Smooth muscle cell (in vitro differentiated cells): Measurements from ENCODE around the gene SLC11A2. TPM values are rescaled to one million over a fixed set of nuclear protein-coding genes. Genes with fewer than 3 reads are reported as not detected.

Experiments
- DNase-seq: peaks from one replicate; lab custom pipeline; 2025; ENCODE audit not compliant: unreplicated experiment; lab: John Stamatoyannopoulos, UW
- H2AFZ ChIP-seq: fragments of 200-600 bp; sonication (generic); 2 replicates; pipeline ENCODE4 v1.6.0; 2016; ENCODE audit warnings: antibody characterized with exemption, low read depth, mild to moderate bottlenecking
- H3F3A ChIP-seq: fragments of 200-600 bp; sonication (generic); 2 replicates; pipeline ENCODE4 v1.6.0; 2017; ENCODE audit warnings: antibody characterized with exemption, low read depth
- H3K27ac ChIP-seq: fragments of 200-600 bp; sonication (generic); 2 replicates; pipeline ENCODE4 v1.5.1; 2016; ENCODE audit warnings: low read depth, mild to moderate bottlenecking
- H3K27me3 ChIP-seq: fragments of 200-600 bp; sonication (generic); 2 replicates; pipeline ENCODE4 v1.6.1; 2016; ENCODE audit warnings: low read depth, mild to moderate bottlenecking
- H3K36me3 ChIP-seq: fragments of 200-600 bp; sonication (generic); 2 replicates; pipeline ENCODE4 v1.5.1; 2016; ENCODE audit warnings: low read depth
- H3K4me1 ChIP-seq: fragments of 200-600 bp; sonication (generic); 2 replicates; pipeline ENCODE4 v1.5.1; 2016; ENCODE audit warnings: low read depth
- H3K4me2 ChIP-seq: fragments of 200-600 bp; sonication (generic); 2 replicates; pipeline ENCODE4 v1.6.0; 2016; ENCODE audit warnings: mild to moderate bottlenecking
- H3K4me3 ChIP-seq: fragments of 200-600 bp; sonication (generic); 2 replicates; pipeline ENCODE4 v1.5.1; 2016; ENCODE audit warnings: mild to moderate bottlenecking
- H3K79me2 ChIP-seq: fragments of 200-600 bp; sonication (generic); 2 replicates; pipeline ENCODE4 v1.6.0; 2016; ENCODE audit warnings: low read depth, mild to moderate bottlenecking
- H3K9ac ChIP-seq: fragments of 200-600 bp; sonication (generic); 2 replicates; pipeline ENCODE4 v1.6.0; 2016; ENCODE audit warnings: low read depth
- H3K9me3 ChIP-seq: fragments of 200-600 bp; sonication (generic); replicated peaks from 2 replicates; pipeline ENCODE4 v1.5.1; 2016; ENCODE audit warnings: low read depth
- H4K20me1 ChIP-seq: fragments of 200-600 bp; sonication (generic); 2 replicates; pipeline ENCODE4 v1.6.0; 2016; ENCODE audit warnings: low read depth
- CTCF ChIP-seq: fragments of 200-600 bp; sonication (generic); IDR thresholded peaks from 2 replicates; pipeline ENCODE4 v1.5.1; 2017; ENCODE audit warnings: borderline replicate concordance, mild to moderate bottlenecking, antibody characterized with exemption; ENCODE audit not compliant: insufficient read depth, poor library complexity, severe bottlenecking
- WGBS: methylation state at CpG from one replicate; pipeline ENCODE4 v1.1.7; 2016; ENCODE audit warnings: low lambda C conversion rate; 5-methylcytosine and 5-hydroxymethylcytosine counted together
- polyA plus RNA-seq: library from polyadenylated mRNA; unstranded; fragments of >200 nt; fragmentation: Nextera tagmentation; extraction: Ambion mirVana; gene quantifications from 2 replicates; pipeline ENCODE4 v1.2.1, GENCODE V29; 2016
- total RNA-seq: library from RNA; depleted of rRNA; stranded (reverse); fragments of >200 nt; gene quantifications from 2 replicates; pipeline ENCODE4 v1.2.3, GENCODE V29; 2014

SLC11A2 gene
- total and polyA plus RNA-seq, 2 experiments from 2014 or later = 26.5 to 31.3 TPM

- peak overlapping the region; percentile 20 for H3K9ac ChIP-seq
- H3K4me1 ChIP-seq = no peaks in the 10 kb centered on the region
- H3K4me2 ChIP-seq = peak overlapping the region; percentile 42
- peaks cover 15% of the 10 kb centered on the region for H4K20me1 ChIP-seq
- peak overlapping the region; percentile 76 for H3K27ac ChIP-seq
- H3F3A ChIP-seq = peaks cover 21% of the 10 kb centered on the region
- DNase-seq = no peak
- no peaks in the 10 kb centered on the region for H3K27me3 ChIP-seq
- peaks cover 10% of the 10 kb centered on the region for H3K36me3 ChIP-seq
- H3K4me3 ChIP-seq = no peak overlapping the region
- no peaks in the 10 kb centered on the region for H3K9me3 ChIP-seq
- 33% methylated on average over 3 of the region's 3 CpGs for WGBS
- TF ChIP-seq CTCF = no peak
- peaks cover 23% of the 10 kb centered on the region for H3K79me2 ChIP-seq
- no peak overlapping the region for H2AFZ ChIP-seq
Observed at GRCh38 chr12:51070004-51070403, 43.8 kb upstream of the SLC11A2 start.

- Histone ChIP-seq H3K9ac (no peak overlapping the region), H3K9me3 (no peaks in the 10 kb centered on the region), H3K36me3 (peaks cover 10% of the 10 kb centered on the region), H3K79me2 (peaks cover 8% of the 10 kb centered on the region), H3F3A (peaks cover 21% of the 10 kb centered on the region), H3K4me1 (no peaks in the 10 kb centered on the region), H3K27me3 (no peaks in the 10 kb centered on the region), H3K27ac (no peak overlapping the region), H3K4me2 (no peak overlapping the region), H4K20me1 (peaks cover 4% of the 10 kb centered on the region), H2AFZ (no peak overlapping the region), H3K4me3 (no peak overlapping the region)
- TF ChIP-seq CTCF = no peak
- no peak for DNase-seq
- 76% methylated on average over 7 of the region's 7 CpGs for WGBS
Observed at GRCh38 chr12:51067771-51068170, 41.6 kb upstream of the SLC11A2 start.

GRCh38 chr12:51067229-51067628 lies 41.0 kb upstream of the SLC11A2 start:
- TF ChIP-seq CTCF = no peak
- H3K4me2 ChIP-seq = no peak overlapping the region
- H3K9me3 ChIP-seq = no peaks in the 10 kb centered on the region
- H3K27ac ChIP-seq = no peak overlapping the region
- H3K36me3 ChIP-seq = peaks cover 10% of the 10 kb centered on the region
- no peaks in the 10 kb centered on the region for H3K4me1 ChIP-seq
- H3K9ac ChIP-seq = no peak overlapping the region
- peaks cover 4% of the 10 kb centered on the region for H4K20me1 ChIP-seq
- DNase-seq = no peak
- no peaks in the 10 kb centered on the region for H3K27me3 ChIP-seq
- H3K4me3 ChIP-seq = no peak overlapping the region
- H3K79me2 ChIP-seq = peaks cover 6% of the 10 kb centered on the region
- peaks cover 23% of the 10 kb centered on the region for H3F3A ChIP-seq
- no peak overlapping the region for H2AFZ ChIP-seq
- WGBS = 91% methylated on average over 4 of the region's 4 CpGs

GRCh38 chr12:51065530-51065929 lies 39.3 kb upstream of the SLC11A2 start:
- H3K4me3 ChIP-seq = no peak overlapping the region
- no peak overlapping the region for H3K9ac ChIP-seq
- peaks cover 6% of the 10 kb centered on the region for H3K79me2 ChIP-seq
- no peak for DNase-seq
- H2AFZ ChIP-seq = no peak overlapping the region
- no peak overlapping the region for H3K4me2 ChIP-seq
- H3K36me3 ChIP-seq = peaks cover 10% of the 10 kb centered on the region
- no peaks in the 10 kb centered on the region for H3K9me3 ChIP-seq
- TF ChIP-seq CTCF = no peak
- H3K4me1 ChIP-seq = no peaks in the 10 kb centered on the region
- H4K20me1 ChIP-seq = peaks cover 4% of the 10 kb centered on the region
- no peaks in the 10 kb centered on the region for H3K27me3 ChIP-seq
- 93% methylated on average over 5 of the region's 5 CpGs for WGBS
- H3F3A ChIP-seq = peaks cover 28% of the 10 kb centered on the region
- no peak overlapping the region for H3K27ac ChIP-seq
